Activated naive CD4-positive, alpha-beta T cell (primary cell): ENCODE data around the gene HDAC9.
"Not testable (repeated sequence)": the region's sequence is repeated elsewhere in the genome, so short reads cannot be mapped to it uniquely, and the experiment has no call there.

Experiments used
- DNase-seq, 4 experiments: peaks; one replicate each; lab custom pipeline; 2025; lab: John Stamatoyannopoulos, UW

Gene HDAC9

GRCh38 chr7:18896343-18896975 is 400.9 kb downstream of the HDAC9 start:
- no peak for DNase-seq

- no peak for DNase-seq
Measured at GRCh38 chr7:18900236-18900635, 404.7 kb downstream of the HDAC9 start.

GRCh38 chr7:18900803-18901202 is 405.3 kb downstream of the HDAC9 start:
- no peak for DNase-seq

- no peak for DNase-seq
Measured at GRCh38 chr7:18901351-18901750, 405.8 kb downstream of the HDAC9 start.

GRCh38 chr7:18901982-18902421 is 406.5 kb downstream of the HDAC9 start:
- no peak for DNase-seq

- no peak for DNase-seq
Measured at GRCh38 chr7:18902892-18903291, 407.3 kb downstream of the HDAC9 start.

- no peak for DNase-seq
Measured at GRCh38 chr7:18903695-18904094, 408.1 kb downstream of the HDAC9 start.

- no peak for DNase-seq
Measured at GRCh38 chr7:18905316-18905943, 409.9 kb downstream of the HDAC9 start.

- DNase-seq: no peak
Measured at GRCh38 chr7:18906901-18907300, 411.4 kb downstream of the HDAC9 start.

GRCh38 chr7:18913106-18913505 is 417.6 kb downstream of the HDAC9 start:
- DNase-seq: no peak

- DNase-seq: no peak
Measured at GRCh38 chr7:18916826-18917225, 421.3 kb downstream of the HDAC9 start.

GRCh38 chr7:18927134-18927533 is 431.6 kb downstream of the HDAC9 start:
- DNase-seq: no peak

- no peak for DNase-seq
Measured at GRCh38 chr7:18936265-18936664, 440.7 kb downstream of the HDAC9 start.

GRCh38 chr7:18939771-18940592 is 444.4 kb downstream of the HDAC9 start:
- DNase-seq: no peak

GRCh38 chr7:18940593-18941134 is 445.1 kb downstream of the HDAC9 start:
- DNase-seq: no peak

GRCh38 chr7:18941207-18941606 is 445.7 kb downstream of the HDAC9 start:
- no peak for DNase-seq

GRCh38 chr7:18948521-18948920 is 453.0 kb downstream of the HDAC9 start:
- no peak for DNase-seq

GRCh38 chr7:18952846-18953245 is 457.3 kb downstream of the HDAC9 start:
- DNase-seq: no peak

GRCh38 chr7:18958627-18959026 is 463.1 kb downstream of the HDAC9 start:
- DNase-seq: no peak

- no peak for DNase-seq
Measured at GRCh38 chr7:18960725-18961124, 465.2 kb downstream of the HDAC9 start.

- no peak for DNase-seq
Measured at GRCh38 chr7:18962031-18962430, 466.5 kb downstream of the HDAC9 start.

GRCh38 chr7:18965657-18966056 is 470.1 kb downstream of the HDAC9 start:
- DNase-seq: no peak

GRCh38 chr7:18967755-18968154 is 472.2 kb downstream of the HDAC9 start:
- not testable (repeated sequence) for DNase-seq
